Measurements from ENCODE around the gene NOP16. TPM values are rescaled to one million over a fixed set of nuclear protein-coding genes. Genes with fewer than 3 reads are reported as not detected.

The NOP16 gene
- total RNA-seq, 4 donors from 2014 or later: 21.6 to 43.5 (median 33.9) TPM

GRCh38 chr5:176381423-176381822 lies 7.0 kb downstream of the NOP16 start:
- intact Hi-C loops (cut with DNase I; ENCODE audit: low total_unique reads): loop anchor here (10.0 kb wide), 3 partner anchors 263 to 1163 kb away; partner anchors contain the start of genes TSPAN17 and ZNF346
- no peaks in the 10 kb centered on the region for H3K27me3 ChIP-seq
- peaks cover 0 to 37% of the 10 kb centered on the region in 2 donors for H3K36me3 ChIP-seq
- TF ChIP-seq, protein P1, sequence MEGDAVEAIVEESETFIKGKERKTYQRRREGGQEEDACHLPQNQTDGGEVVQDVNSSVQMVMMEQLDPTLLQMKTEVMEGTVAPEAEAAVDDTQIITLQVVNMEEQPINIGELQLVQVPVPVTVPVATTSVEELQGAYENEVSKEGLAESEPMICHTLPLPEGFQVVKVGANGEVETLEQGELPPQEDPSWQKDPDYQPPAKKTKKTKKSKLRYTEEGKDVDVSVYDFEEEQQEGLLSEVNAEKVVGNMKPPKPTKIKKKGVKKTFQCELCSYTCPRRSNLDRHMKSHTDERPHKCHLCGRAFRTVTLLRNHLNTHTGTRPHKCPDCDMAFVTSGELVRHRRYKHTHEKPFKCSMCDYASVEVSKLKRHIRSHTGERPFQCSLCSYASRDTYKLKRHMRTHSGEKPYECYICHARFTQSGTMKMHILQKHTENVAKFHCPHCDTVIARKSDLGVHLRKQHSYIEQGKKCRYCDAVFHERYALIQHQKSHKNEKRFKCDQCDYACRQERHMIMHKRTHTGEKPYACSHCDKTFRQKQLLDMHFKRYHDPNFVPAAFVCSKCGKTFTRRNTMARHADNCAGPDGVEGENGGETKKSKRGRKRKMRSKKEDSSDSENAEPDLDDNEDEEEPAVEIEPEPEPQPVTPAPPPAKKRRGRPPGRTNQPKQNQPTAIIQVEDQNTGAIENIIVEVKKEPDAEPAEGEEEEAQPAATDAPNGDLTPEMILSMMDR (IDR thresholded peaks at IDR 0.05 in 4 of 5, conservative IDR thresholded peaks at IDR 0.05 in 1 of 5): no peak
- no peak for TF ChIP-seq POLR2A (IDR thresholded peaks at IDR 0.05)
- DNase-seq (peak; percentile 76 to 90), ATAC-seq (peak; percentile 93 to 95)
- no peaks in the 10 kb centered on the region for H3K9me3 ChIP-seq
- H3K4me1 ChIP-seq: peaks cover 29 to 41% of the 10 kb centered on the region in 2 donors
- no peak overlapping the region for H3K4me3 ChIP-seq
- in situ Hi-C loops (cut with MboI; ENCODE audit: low sequenced_read_pairs in 4 of 4): no loop called here
- peak overlapping the region; percentile 92 to 98 (median 96) for H3K27ac ChIP-seq

GRCh38 chr5:176379881-176380280 lies 8.5 kb downstream of the NOP16 start:
- Histone ChIP-seq H3K27ac (peak overlapping the region; percentile 92 to 98 (median 96)), H3K9me3 (no peaks in the 10 kb centered on the region), H3K4me1 (peaks cover 25 to 37% of the 10 kb centered on the region in 2 donors), H3K4me3 (no peak overlapping the region), H3K27me3 (no peaks in the 10 kb centered on the region), H3K36me3 (peaks cover 0 to 21% of the 10 kb centered on the region in 2 donors)
- intact Hi-C loops (cut with DNase I; ENCODE audit: low total_unique reads): loop anchor here (10.0 kb wide), 3 partner anchors 265 to 1165 kb away; partner anchors contain the start of genes TSPAN17 and ZNF346
- ATAC-seq (no peak), DNase-seq (no peak)
- TF ChIP-seq, protein P1 (IDR thresholded peaks at IDR 0.05 in 4 of 5, conservative IDR thresholded peaks at IDR 0.05 in 1 of 5): no peak
- no peak for TF ChIP-seq POLR2A (IDR thresholded peaks at IDR 0.05)
- in situ Hi-C loops (cut with MboI; ENCODE audit: low sequenced_read_pairs in 4 of 4): no loop called here

- TF ChIP-seq, protein P1 (IDR thresholded peaks at IDR 0.05 in 4 of 5, conservative IDR thresholded peaks at IDR 0.05 in 1 of 5): no peak
- no peak for TF ChIP-seq POLR2A (IDR thresholded peaks at IDR 0.05)
- peaks cover 51 to 53% of the 10 kb centered on the region in 2 donors for H3K4me1 ChIP-seq
- H3K27ac ChIP-seq: peak overlapping the region; percentile 95 to 97 (median 96)
- H3K27me3 ChIP-seq: no peaks in the 10 kb centered on the region
- no peak overlapping the region for H3K4me3 ChIP-seq
- intact Hi-C loops (cut with DNase I; ENCODE audit: low total_unique reads): no loop called here
- ATAC-seq (no peak), DNase-seq (peak in 1 of 2 donors; percentile 33)
- no peaks in the 10 kb centered on the region for H3K36me3 ChIP-seq
- no peaks in the 10 kb centered on the region for H3K9me3 ChIP-seq
- in situ Hi-C loops (cut with MboI; ENCODE audit: low sequenced_read_pairs in 4 of 4): no loop called here
Observed at GRCh38 chr5:176373100-176373818, 15.1 kb downstream of the NOP16 start.

- in situ Hi-C loops (cut with MboI; ENCODE audit: low sequenced_read_pairs in 4 of 4): no loop called here
- H3K4me3 ChIP-seq: peak overlapping the region in 1 of 4 donors; percentile 5
- peak; percentile 48 to 55 for ATAC-seq
- TF ChIP-seq, protein P1 (IDR thresholded peaks at IDR 0.05 in 4 of 5, conservative IDR thresholded peaks at IDR 0.05 in 1 of 5): no peak
- peak; percentile 31 to 44 for TF ChIP-seq POLR2A (IDR thresholded peaks at IDR 0.05)
- H3K4me1 ChIP-seq: peaks cover 52 to 59% of the 10 kb centered on the region in 2 donors
- H3K27ac ChIP-seq: peak overlapping the region; percentile 95 to 97 (median 96)
- intact Hi-C loops (cut with DNase I; ENCODE audit: low total_unique reads): loop anchor here (2.0 kb wide), 1 partner anchor 17 kb away; the partner anchor contains the start of genes HIGD2A and NOP16
- H3K36me3 ChIP-seq: peaks cover 0 to 9% of the 10 kb centered on the region in 2 donors
- DNase-seq: peak; percentile 78 to 94
- H3K9me3 ChIP-seq: no peaks in the 10 kb centered on the region
- no peaks in the 10 kb centered on the region for H3K27me3 ChIP-seq
Observed at GRCh38 chr5:176371621-176372539, 16.5 kb downstream of the NOP16 start.

All from gastrocnemius medialis (tissue), 4 donors.